Panc1 (cell line): Measurements from ENCODE around the gene IFNK. TPM values are rescaled to one million over a fixed set of nuclear protein-coding genes. Genes with fewer than 3 reads are reported as not detected.

Source experiments
- ATAC-seq: fragments of 200-7000 bp; cut with Tn5 transposase; 2 replicates; pipeline ENCODE4 v1.9.1; 2020; ENCODE audit warnings: mild to moderate bottlenecking, moderate library complexity
- BruUV-seq: library from RNA; stranded (reverse); fragments of 400-500 nt; replicated peaks from 2 replicates; lab custom pipeline; 2021; lab: Mats Ljungman, UMichigan
- CTCF ChIA-PET: fragments of 300-600 bp; sonication (Branson Sonifier 250); formaldehyde crosslinking; loops from one replicate; lab custom pipeline; 2022; ENCODE audit warnings: antibody characterized with exemption; lab: Charles Lee
- POLR2A ChIA-PET: fragments of 300-600 bp; sonication (Branson Sonifier 250); formaldehyde crosslinking; loops from one replicate; lab custom pipeline; 2022; ENCODE audit warnings: antibody characterized with exemption; lab: Charles Lee
- DNase-seq: peaks from one replicate; pipeline ENCODE4 v3.0.0-alpha.2; 2010; ENCODE audit warnings: low read depth, low spot score
- H3K27ac ChIP-seq: 2 replicates; pipeline ENCODE4 v1.5.1; 2011; ENCODE audit warnings: mild to moderate bottlenecking, low read length, inconsistent platforms
- H3K27me3 ChIP-seq: fragments of 200-500 bp; sonication (Bioruptor generic); 2 replicates; pipeline ENCODE4 v1.6.0; 2014; ENCODE audit warnings: low read length, inconsistent platforms; ENCODE audit not compliant: control insufficient read depth, insufficient read depth
- H3K36me3 ChIP-seq: fragments of 200-500 bp; sonication (Bioruptor generic); 2 replicates; pipeline ENCODE4 v1.5.1; 2014; ENCODE audit warnings: inconsistent platforms, mild to moderate bottlenecking, low read length, moderate library complexity; ENCODE audit not compliant: control insufficient read depth, insufficient read depth
- H3K4me1 ChIP-seq: 2 replicates; pipeline ENCODE4 v1.5.1; 2011; ENCODE audit warnings: inconsistent platforms, mild to moderate bottlenecking, low read length, moderate library complexity; ENCODE audit not compliant: control insufficient read depth, insufficient read depth
- H3K4me3 ChIP-seq, 2 experiments: 2 replicates each; pipeline ENCODE4 v1.5.1; 2011 to 2012; ENCODE audit warnings: low read depth in 2 of 2, low read length in 2 of 2, mild to moderate bottlenecking in 2 of 2, inconsistent platforms in 1 of 2, moderate library complexity in 1 of 2
- H3K9me3 ChIP-seq: fragments of 200-500 bp; sonication (Bioruptor generic); 2 replicates; pipeline ENCODE4 v1.5.1; 2014; ENCODE audit warnings: low read depth, mild to moderate bottlenecking, inconsistent platforms, low read length, moderate library complexity; ENCODE audit not compliant: control insufficient read depth, insufficient read depth
- CTCF ChIP-seq: fragments of 450-650 bp; IDR thresholded peaks from 2 replicates; pipeline ENCODE4 v1.5.1; 2017; ENCODE audit warnings: mild to moderate bottlenecking
- POLR2AphosphoS5 ChIP-seq: IDR thresholded peaks from 2 replicates; pipeline ENCODE4 v1.6.1; 2012; ENCODE audit warnings: mild to moderate bottlenecking, low read depth, low read length, moderate library complexity
- SIN3A ChIP-seq: IDR thresholded peaks from 2 replicates; pipeline ENCODE4 v1.6.1; 2012; ENCODE audit warnings: low read depth, mild to moderate bottlenecking, low read length, moderate library complexity, borderline replicate concordance; ENCODE audit not compliant: insufficient read depth
- TCF7L2 ChIP-seq: IDR thresholded peaks from 2 replicates; pipeline ENCODE4 v1.6.1; 2011; ENCODE audit warnings: mild to moderate bottlenecking, low read depth, low read length, inconsistent platforms
- in situ Hi-C: cut with HindIII; loops from 2 replicates; pipeline ENCODE4 v1.10.0; 2016; ENCODE audit warnings: low sequenced_read_pairs, low pct_unique_long_range_greater_than_20kb
- intact Hi-C: fragments of 100-400 bp; cut with micrococcal nuclease; formaldehyde crosslinking; loops from one replicate; pipeline ENCODE4 v1.10.0; 2022; ENCODE audit not compliant: unreplicated experiment
- total RNA-seq: library from RNA; stranded (reverse); gene quantifications from one replicate; pipeline ENCODE4 v1.2.1, GENCODE V29; 2021; ENCODE audit not compliant: unreplicated experiment
- TF ChIP-seq, protein P1 (sequence below), 2 experiments: IDR thresholded peaks; 2 replicates each; pipeline ENCODE4 v1.6.1; 2011 to 2012; ENCODE audit warnings: low read depth in 2 of 2, control low read depth in 1 of 2, low read length in 1 of 2, mild to moderate bottlenecking in 1 of 2, moderate library complexity in 1 of 2; ENCODE audit not compliant: insufficient read depth in 1 of 2

The IFNK gene
- total RNA-seq, 1 experiment from 2014 or later, result not detected

DNA sequence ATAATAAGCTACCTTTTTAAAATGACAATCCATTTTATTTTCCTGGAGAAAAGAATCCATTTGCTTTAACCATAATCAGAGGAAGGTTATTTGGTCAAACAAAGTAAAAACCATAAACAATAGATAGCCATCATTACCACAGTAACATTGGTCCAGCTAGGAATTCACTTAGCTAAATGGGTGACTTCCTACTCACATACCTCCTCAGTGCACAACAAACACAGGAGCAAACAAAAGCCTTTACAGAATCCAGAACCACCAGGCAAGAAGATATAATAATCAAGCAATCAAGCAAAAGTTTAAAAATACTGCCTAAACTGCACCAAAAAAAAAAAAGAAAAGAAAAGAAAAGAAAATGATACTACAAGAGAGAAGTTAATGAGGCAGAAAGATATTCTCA is 949 bp upstream of the IFNK start:
- Histone ChIP-seq H3K4me1 (no peaks in the 10 kb centered on the region), H3K4me3 (no peak overlapping the region), H3K36me3 (no peaks in the 10 kb centered on the region), H3K27me3 (no peaks in the 10 kb centered on the region), H3K9me3 (no peaks in the 10 kb centered on the region), H3K27ac (no peak overlapping the region)
- ChIA-PET POLR2A (no interaction called here), CTCF (no interaction called here)
- BruUV-seq, result no TSS peak
- DNase-seq (no peak), ATAC-seq (no peak)
- intact Hi-C loops, result no loop called here
- TF ChIP-seq POLR2AphosphoS5 (no peak), TCF7L2 (no peak), SIN3A (no peak), CTCF (no peak)
- TF ChIP-seq, protein P1, sequence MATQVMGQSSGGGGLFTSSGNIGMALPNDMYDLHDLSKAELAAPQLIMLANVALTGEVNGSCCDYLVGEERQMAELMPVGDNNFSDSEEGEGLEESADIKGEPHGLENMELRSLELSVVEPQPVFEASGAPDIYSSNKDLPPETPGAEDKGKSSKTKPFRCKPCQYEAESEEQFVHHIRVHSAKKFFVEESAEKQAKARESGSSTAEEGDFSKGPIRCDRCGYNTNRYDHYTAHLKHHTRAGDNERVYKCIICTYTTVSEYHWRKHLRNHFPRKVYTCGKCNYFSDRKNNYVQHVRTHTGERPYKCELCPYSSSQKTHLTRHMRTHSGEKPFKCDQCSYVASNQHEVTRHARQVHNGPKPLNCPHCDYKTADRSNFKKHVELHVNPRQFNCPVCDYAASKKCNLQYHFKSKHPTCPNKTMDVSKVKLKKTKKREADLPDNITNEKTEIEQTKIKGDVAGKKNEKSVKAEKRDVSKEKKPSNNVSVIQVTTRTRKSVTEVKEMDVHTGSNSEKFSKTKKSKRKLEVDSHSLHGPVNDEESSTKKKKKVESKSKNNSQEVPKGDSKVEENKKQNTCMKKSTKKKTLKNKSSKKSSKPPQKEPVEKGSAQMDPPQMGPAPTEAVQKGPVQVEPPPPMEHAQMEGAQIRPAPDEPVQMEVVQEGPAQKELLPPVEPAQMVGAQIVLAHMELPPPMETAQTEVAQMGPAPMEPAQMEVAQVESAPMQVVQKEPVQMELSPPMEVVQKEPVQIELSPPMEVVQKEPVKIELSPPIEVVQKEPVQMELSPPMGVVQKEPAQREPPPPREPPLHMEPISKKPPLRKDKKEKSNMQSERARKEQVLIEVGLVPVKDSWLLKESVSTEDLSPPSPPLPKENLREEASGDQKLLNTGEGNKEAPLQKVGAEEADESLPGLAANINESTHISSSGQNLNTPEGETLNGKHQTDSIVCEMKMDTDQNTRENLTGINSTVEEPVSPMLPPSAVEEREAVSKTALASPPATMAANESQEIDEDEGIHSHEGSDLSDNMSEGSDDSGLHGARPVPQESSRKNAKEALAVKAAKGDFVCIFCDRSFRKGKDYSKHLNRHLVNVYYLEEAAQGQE (IDR thresholded peaks at IDR 0.05; ENCODE audit: insufficient read depth in 1 of 2, low read depth in 2 of 2, low read length in 1 of 2), result no peak
- in situ Hi-C loops, result no loop called here

DNA sequence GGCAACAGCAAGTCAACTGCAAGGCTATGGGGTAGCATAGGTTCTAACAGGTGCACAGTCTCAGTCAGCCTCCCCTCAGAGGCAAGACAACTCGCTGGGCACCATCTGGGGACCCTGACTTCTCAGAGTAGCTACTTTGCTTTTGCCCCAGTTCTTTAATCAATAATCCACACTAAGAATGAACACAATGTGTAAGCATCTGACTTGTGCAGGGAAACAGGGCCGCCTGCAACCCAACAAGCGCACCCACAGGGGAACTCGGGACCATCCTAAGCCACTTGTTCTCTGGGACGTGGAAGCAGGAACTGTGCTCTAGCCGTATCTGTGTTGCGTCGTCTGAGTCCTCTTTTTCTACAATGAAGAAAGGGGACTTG is 3.6 kb downstream of the IFNK start:
- H3K27ac ChIP-seq, result no peak overlapping the region
- in situ Hi-C loops (no loop called here), intact Hi-C loops (no loop called here)
- no peaks in the 10 kb centered on the region for H3K27me3 ChIP-seq
- no peaks in the 10 kb centered on the region for H3K9me3 ChIP-seq
- DNase-seq (no peak), ATAC-seq (no peak)
- no TSS peak for BruUV-seq
- TF ChIP-seq CTCF, result no peak
- POLR2A ChIA-PET, result no interaction called here
- CTCF ChIA-PET, result no interaction called here
- no peaks in the 10 kb centered on the region for H3K36me3 ChIP-seq
- no peaks in the 10 kb centered on the region for H3K4me1 ChIP-seq
- no peak overlapping the region for H3K4me3 ChIP-seq
